Measurements from ENCODE around the gene ZFP62.

ZFP62 gene

DNA sequence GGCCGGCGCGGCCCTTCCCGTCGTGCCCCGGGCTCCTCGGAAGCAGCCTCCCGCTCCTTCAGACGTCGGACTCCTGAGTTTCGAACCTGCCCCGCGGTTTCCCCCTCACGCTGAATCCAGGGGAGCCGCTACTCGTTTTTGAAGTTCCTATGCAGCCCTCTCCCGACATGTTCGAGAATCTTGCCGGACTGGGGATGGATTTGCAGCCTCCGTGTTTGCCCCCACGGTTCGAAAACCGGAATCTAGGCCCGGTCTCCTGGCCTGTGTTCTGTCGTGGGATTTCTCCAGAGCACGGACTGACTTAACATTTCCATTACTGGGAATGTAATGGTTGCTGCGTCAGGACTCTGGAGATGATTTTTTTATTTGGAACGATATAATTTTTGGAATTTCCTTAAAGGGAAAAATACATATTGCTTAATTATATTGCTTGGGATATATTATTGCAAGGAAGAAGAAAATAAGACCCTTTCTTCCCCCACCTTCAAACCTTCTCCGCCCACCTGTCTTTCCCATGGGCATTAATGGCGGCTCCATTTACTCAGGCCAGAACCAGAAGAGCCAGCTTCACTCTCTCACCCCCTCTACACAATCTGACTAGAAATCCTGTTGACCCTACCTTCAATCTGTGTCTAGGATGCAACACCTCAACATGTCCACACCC is 50.0 kb downstream of the ZFP62 start:
- H3K9me3 ChIP-seq (ENCODE audit: control extremely low read depth in 1 of 5, control insufficient read depth in 4 of 5, insufficient read depth in 2 of 5, low read depth in 1 of 5, low read length in 4 of 5): no peaks in the 10 kb centered on the region
- H3K36me3 ChIP-seq (ENCODE audit: control insufficient read depth in 4 of 4, insufficient read depth in 4 of 4, low read length in 3 of 4): peaks cover 0 to 2% (median 0%) of the 10 kb centered on the region in 4 experiments
- peak overlapping the region; percentile 85 to 94 for H3K27ac ChIP-seq (ENCODE audit: insufficient read depth in 1 of 2, low read depth in 1 of 2, low read length in 2 of 2, poor library complexity in 1 of 2, severe bottlenecking in 2 of 2)
- H3K4me3 ChIP-seq (ENCODE audit: control insufficient read depth in 1 of 7, extremely low read depth in 1 of 7, insufficient read depth in 4 of 7, low read depth in 2 of 7, low read length in 6 of 7): peak overlapping the region; percentile 69 to 90 (median 76)
- H3K4me1 ChIP-seq (ENCODE audit: control extremely low read depth in 1 of 4, control insufficient read depth in 4 of 4, insufficient read depth in 4 of 4, low read length in 3 of 4): peaks cover 39 to 70% (median 62%) of the 10 kb centered on the region in 4 experiments
- H3K27me3 ChIP-seq (replicated peaks in 2 of 5; ENCODE audit: control insufficient read depth in 4 of 5, insufficient read depth in 5 of 5, low read length in 4 of 5): no peaks in the 10 kb centered on the region
- DNase-seq: peak; percentile 67 to 78 (median 77)
- ChIA-PET POLR2A (interaction anchor here (0.8 to 1.2 kb wide), 4 partner anchors 19 to 51 kb away, joined by 3 to 5 read pairs (median 4); partner anchors contain the start of gene ZFP62), CTCF (interaction anchor here (0.9 to 2.0 kb wide), 4 partner anchors 8 to 49 kb away, joined by 3 to 8 read pairs (median 4); no protein-coding TSS in a partner anchor)
- WGBS (ENCODE audit: insufficient coverage): 6% methylated on average over 26 of the region's 30 CpGs

DNA sequence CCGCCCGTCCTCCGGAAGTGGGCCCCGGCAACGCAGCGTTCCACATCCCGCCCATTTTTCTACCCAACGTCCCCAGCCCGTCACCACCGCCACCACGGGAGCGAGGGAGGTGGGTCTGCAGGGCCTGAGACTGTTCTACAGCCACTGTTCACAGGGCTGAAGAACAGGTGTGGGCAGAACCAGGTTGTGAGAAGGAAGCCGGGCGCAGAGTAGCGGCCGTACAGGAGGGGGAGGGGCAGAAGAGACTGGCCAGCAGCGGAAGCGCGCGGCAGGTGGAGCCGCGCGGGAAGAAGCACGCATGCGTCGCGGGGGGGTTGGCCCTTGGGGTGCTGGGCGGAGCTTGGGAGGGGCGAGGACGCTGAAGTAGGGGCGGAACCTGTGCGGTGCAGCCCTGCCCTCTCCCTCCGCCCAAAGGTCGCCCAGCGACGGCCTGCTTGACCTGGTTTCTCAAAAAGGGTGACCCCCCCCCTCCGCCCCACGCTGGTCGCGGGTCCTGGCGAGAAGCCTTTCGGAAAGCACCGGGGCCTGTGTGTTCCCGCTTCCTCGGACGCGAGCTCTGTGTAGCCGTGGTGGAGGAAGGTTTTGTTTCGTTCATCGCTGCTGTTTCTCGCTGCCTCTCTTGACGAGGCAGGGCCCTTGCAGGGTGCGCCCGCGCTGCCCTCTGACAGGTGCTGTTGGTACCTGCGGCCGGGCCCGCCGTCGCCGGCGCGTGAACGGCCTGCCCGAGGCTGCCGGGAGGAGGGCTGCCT is 50.7 kb downstream of the ZFP62 start:
- H3K4me1 ChIP-seq (ENCODE audit: control extremely low read depth in 1 of 4, control insufficient read depth in 4 of 4, insufficient read depth in 4 of 4, low read length in 3 of 4): peaks cover 42 to 70% (median 61%) of the 10 kb centered on the region in 4 experiments
- peak overlapping the region; percentile 69 to 90 (median 76) for H3K4me3 ChIP-seq (ENCODE audit: control insufficient read depth in 1 of 7, extremely low read depth in 1 of 7, insufficient read depth in 4 of 7, low read depth in 2 of 7, low read length in 6 of 7)
- POLR2A ChIA-PET: interaction anchor here (0.8 to 1.2 kb wide), 5 partner anchors 16 to 51 kb away, joined by 3 to 5 read pairs (median 4); partner anchors contain the start of gene ZFP62
- H3K27ac ChIP-seq (ENCODE audit: insufficient read depth in 1 of 2, low read depth in 1 of 2, low read length in 2 of 2, poor library complexity in 1 of 2, severe bottlenecking in 2 of 2): peak overlapping the region; percentile 85 to 94
- CTCF ChIA-PET: interaction anchor here (2.0 kb wide), 1 partner anchor 10 kb away, joined by 8 read pairs; no protein-coding TSS in a partner anchor
- peaks cover 0 to 2% (median 0%) of the 10 kb centered on the region in 4 experiments for H3K36me3 ChIP-seq (ENCODE audit: control insufficient read depth in 4 of 4, insufficient read depth in 4 of 4, low read length in 3 of 4)
- WGBS (ENCODE audit: insufficient coverage): under 1% methylated on average over 34 of the region's 66 CpGs
- H3K27me3 ChIP-seq (replicated peaks in 2 of 5; ENCODE audit: control insufficient read depth in 4 of 5, insufficient read depth in 5 of 5, low read length in 4 of 5): no peaks in the 10 kb centered on the region
- peak; percentile 95 to 98 (median 98) for DNase-seq
- H3K9me3 ChIP-seq (ENCODE audit: control extremely low read depth in 1 of 5, control insufficient read depth in 4 of 5, insufficient read depth in 2 of 5, low read depth in 1 of 5, low read length in 4 of 5): no peaks in the 10 kb centered on the region

DNA sequence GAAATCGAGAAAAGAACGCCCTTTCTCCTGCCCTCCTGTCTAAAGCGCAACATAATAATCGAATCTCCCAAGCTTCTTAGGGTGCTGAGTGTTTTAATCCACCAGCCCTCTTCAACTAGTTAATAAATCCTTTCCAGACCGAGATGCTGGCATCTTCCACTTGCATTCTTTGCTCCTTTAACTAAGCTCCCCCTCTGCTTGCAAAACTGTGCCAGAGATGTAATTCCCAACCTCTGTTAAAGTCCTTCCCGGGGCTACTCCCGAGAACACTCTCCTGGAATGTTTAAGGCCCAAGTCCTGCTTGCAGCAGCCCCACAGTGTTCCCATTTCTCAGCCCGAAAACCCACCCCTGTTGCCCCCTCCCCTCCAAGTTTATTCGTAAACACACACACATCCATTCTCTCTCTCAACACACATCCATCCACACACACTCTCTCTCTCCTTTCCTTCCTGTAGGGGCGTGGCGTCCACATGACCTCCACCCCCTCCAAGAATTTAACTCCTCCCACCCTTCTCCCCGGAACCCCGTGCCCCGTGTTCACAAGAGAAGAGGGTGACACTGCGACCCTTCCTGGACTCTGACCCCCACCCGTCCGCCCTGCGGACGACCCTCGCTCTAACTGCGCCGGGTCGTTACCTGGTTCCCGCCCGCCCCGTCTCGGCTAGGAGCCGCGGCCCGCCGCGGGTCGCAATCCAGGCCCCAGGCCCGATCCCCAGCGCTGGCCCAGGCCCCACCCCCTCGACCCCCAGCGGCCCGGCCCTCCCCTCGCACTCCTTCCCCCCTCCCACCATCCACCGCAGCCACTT is 51.5 kb downstream of the ZFP62 start:
- H3K4me1 ChIP-seq (ENCODE audit: control extremely low read depth in 1 of 4, control insufficient read depth in 4 of 4, insufficient read depth in 4 of 4, low read length in 3 of 4): peaks cover 47 to 72% (median 63%) of the 10 kb centered on the region in 4 experiments
- WGBS (ENCODE audit: insufficient coverage): 10% methylated on average over 18 of the region's 40 CpGs
- H3K27ac ChIP-seq (ENCODE audit: insufficient read depth in 1 of 2, low read depth in 1 of 2, low read length in 2 of 2, poor library complexity in 1 of 2, severe bottlenecking in 2 of 2): peak overlapping the region; percentile 85 to 94
- H3K4me3 ChIP-seq (ENCODE audit: control insufficient read depth in 1 of 7, extremely low read depth in 1 of 7, insufficient read depth in 4 of 7, low read depth in 2 of 7, low read length in 6 of 7): peak overlapping the region; percentile 56 to 90 (median 73)
- peak; percentile 86 to 94 (median 92) for DNase-seq
- ChIA-PET CTCF (interaction anchor here (1.7 to 2.1 kb wide), 3 partner anchors 16 to 23 kb away, joined by 5 to 7 read pairs (median 5); no protein-coding TSS in a partner anchor), POLR2A (interaction anchor here (0.9 to 1.2 kb wide), 4 partner anchors 15 to 52 kb away, joined by 4 to 5 read pairs (median 4); partner anchors contain the start of gene ZFP62)
- H3K27me3 ChIP-seq (replicated peaks in 2 of 5; ENCODE audit: control insufficient read depth in 4 of 5, insufficient read depth in 5 of 5, low read length in 4 of 5): no peaks in the 10 kb centered on the region
- peaks cover 0 to 3% (median 1%) of the 10 kb centered on the region in 4 experiments for H3K36me3 ChIP-seq (ENCODE audit: control insufficient read depth in 4 of 4, insufficient read depth in 4 of 4, low read length in 3 of 4)
- no peaks in the 10 kb centered on the region for H3K9me3 ChIP-seq (ENCODE audit: control extremely low read depth in 1 of 5, control insufficient read depth in 4 of 5, insufficient read depth in 2 of 5, low read depth in 1 of 5, low read length in 4 of 5)

DNA sequence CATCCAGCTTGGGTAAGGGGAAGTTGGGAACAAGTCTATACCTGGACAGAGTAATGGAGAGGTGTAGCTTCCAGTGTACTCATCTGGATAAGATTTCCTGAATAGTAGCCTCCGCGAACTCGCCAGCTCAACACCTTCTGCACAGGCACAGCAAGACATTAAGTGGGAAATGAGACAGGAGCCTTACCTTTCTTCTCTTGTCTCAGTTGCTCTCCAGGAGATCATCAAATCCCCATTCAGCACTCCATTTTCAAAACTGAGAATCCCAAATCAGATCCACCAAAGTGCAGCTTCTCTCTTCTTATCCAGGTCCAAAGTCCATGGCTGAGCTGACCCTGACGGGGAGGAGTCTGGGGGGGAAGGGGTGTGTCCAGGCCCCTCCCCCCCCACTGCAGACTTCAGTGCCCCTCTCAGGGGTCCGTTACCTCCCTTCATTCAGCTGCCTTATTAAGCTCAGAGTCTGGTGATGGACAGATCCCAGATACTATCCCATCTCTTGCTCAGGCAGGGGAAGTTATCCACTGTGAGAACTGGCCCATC is 52.5 kb downstream of the ZFP62 start:
- ChIA-PET POLR2A (no interaction called here), CTCF (interaction anchor here (0.6 to 3.0 kb wide), 8 partner anchors 8 to 379 kb away, joined by 3 to 8 read pairs (median 4); no protein-coding TSS in a partner anchor)
- no peaks in the 10 kb centered on the region for H3K9me3 ChIP-seq (ENCODE audit: control extremely low read depth in 1 of 5, control insufficient read depth in 4 of 5, insufficient read depth in 2 of 5, low read depth in 1 of 5, low read length in 4 of 5)
- H3K4me3 ChIP-seq (ENCODE audit: control insufficient read depth in 1 of 7, extremely low read depth in 1 of 7, insufficient read depth in 4 of 7, low read depth in 2 of 7, low read length in 6 of 7): peak overlapping the region in 6 of 7 experiments; percentile 56 to 90 (median 74)
- peak overlapping the region; percentile 27 to 94 for H3K27ac ChIP-seq (ENCODE audit: insufficient read depth in 1 of 2, low read depth in 1 of 2, low read length in 2 of 2, poor library complexity in 1 of 2, severe bottlenecking in 2 of 2)
- no peaks in the 10 kb centered on the region for H3K27me3 ChIP-seq (replicated peaks in 2 of 5; ENCODE audit: control insufficient read depth in 4 of 5, insufficient read depth in 5 of 5, low read length in 4 of 5)
- peaks cover 49 to 76% (median 73%) of the 10 kb centered on the region in 4 experiments for H3K4me1 ChIP-seq (ENCODE audit: control extremely low read depth in 1 of 4, control insufficient read depth in 4 of 4, insufficient read depth in 4 of 4, low read length in 3 of 4)
- H3K36me3 ChIP-seq (ENCODE audit: control insufficient read depth in 4 of 4, insufficient read depth in 4 of 4, low read length in 3 of 4): peaks cover 0 to 3% (median 1%) of the 10 kb centered on the region in 4 experiments
- WGBS (ENCODE audit: insufficient coverage): 67% methylated on average over 1 of the region's 5 CpGs
- DNase-seq: no peak

DNA sequence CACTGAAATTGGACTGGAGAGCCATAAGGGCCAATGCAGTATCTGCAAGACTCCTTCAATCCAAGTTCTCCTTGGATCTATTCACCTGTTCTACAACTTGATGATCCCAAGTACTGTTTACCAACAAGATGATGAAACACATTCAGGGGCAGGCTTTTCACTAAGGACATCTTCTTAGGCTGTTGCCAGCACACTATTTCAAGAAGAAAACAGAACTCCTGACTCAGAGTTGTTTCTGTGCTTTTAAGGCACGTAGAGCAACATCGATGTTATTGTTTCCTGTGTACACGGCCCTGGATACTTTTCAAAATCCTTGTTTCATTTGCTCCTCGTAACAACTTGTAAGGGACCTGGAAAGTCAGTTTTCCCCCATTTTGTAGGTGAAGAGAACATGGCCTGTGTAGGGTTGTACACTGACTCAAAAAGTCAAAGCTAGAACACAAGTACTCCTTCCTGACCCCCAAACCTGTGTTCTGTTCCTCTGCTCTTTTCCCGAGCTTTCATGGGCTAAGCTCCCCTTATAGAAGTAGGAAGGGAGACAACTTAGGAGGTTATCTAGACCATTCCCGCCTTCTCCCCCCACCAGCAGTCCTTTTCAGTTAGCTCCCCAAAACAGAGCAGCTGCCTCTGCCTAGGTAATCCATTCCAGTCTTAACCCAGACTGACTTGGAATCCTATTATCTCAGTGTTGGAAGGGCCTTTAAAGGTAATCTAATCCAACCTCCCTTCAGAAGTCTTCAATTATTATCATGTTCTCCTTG is 53.2 kb downstream of the ZFP62 start:
- Histone ChIP-seq H3K27me3 (replicated peaks in 2 of 5; ENCODE audit: control insufficient read depth in 4 of 5, insufficient read depth in 5 of 5, low read length in 4 of 5) (no peaks in the 10 kb centered on the region), H3K36me3 (ENCODE audit: control insufficient read depth in 4 of 4, insufficient read depth in 4 of 4, low read length in 3 of 4) (peaks cover 0 to 3% (median 1%) of the 10 kb centered on the region in 4 experiments), H3K9me3 (ENCODE audit: control extremely low read depth in 1 of 5, control insufficient read depth in 4 of 5, insufficient read depth in 2 of 5, low read depth in 1 of 5, low read length in 4 of 5) (no peaks in the 10 kb centered on the region), H3K4me3 (ENCODE audit: control insufficient read depth in 1 of 7, extremely low read depth in 1 of 7, insufficient read depth in 4 of 7, low read depth in 2 of 7, low read length in 6 of 7) (peak overlapping the region in 6 of 7 experiments; percentile 62 to 90 (median 74)), H3K27ac (ENCODE audit: insufficient read depth in 1 of 2, low read depth in 1 of 2, low read length in 2 of 2, poor library complexity in 1 of 2, severe bottlenecking in 2 of 2) (peak overlapping the region; percentile 27 to 94), H3K4me1 (ENCODE audit: control extremely low read depth in 1 of 4, control insufficient read depth in 4 of 4, insufficient read depth in 4 of 4, low read length in 3 of 4) (peaks cover 49 to 83% (median 79%) of the 10 kb centered on the region in 4 experiments)
- 19% methylated on average over 6 of the region's 6 CpGs for WGBS (ENCODE audit: insufficient coverage)
- CTCF ChIA-PET: interaction anchor here (0.6 to 3.0 kb wide), 10 partner anchors 8 to 380 kb away, joined by 3 to 8 read pairs (median 4); no protein-coding TSS in a partner anchor
- no peak for DNase-seq
- POLR2A ChIA-PET: no interaction called here

All from common myeloid progenitor, CD34-positive (primary cell).